DLD1 (cell line): ENCODE measurements around the gene NABP2.

ENCODE experiments used
- in situ Hi-C: cut with HindIII; loops from 2 replicates; pipeline ENCODE4 v1.10.0; 2017; ENCODE audit warnings: low sequenced_read_pairs

The NABP2 gene

GRCh38 chr12:56206452-56207166 lies 17.5 kb upstream of the NABP2 start:
- in situ Hi-C loops: no loop called here

GRCh38 chr12:56208006-56208405 lies 16.1 kb upstream of the NABP2 start:
- in situ Hi-C loops: no loop called here

GRCh38 chr12:56212361-56212760 lies 11.8 kb upstream of the NABP2 start:
- in situ Hi-C loops: no loop called here

DNA sequence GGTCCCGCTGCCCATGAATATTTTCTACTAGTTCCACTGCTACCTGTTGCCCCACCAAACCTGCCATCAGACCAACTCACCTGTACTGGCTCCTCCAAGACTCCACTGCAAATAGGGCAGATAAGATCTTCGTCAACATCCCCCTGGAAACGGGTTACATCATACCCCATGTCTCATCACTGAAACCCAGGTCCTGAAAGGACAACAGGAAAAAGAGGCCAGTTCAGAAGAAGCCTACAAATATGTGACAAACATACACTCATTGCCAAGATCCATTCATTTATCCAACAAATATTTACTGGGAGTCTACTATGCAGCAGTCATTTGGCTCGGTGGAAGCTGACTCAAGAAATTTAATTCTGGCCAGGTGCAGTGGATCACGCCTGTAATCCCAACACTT lies 10.3 kb upstream of the NABP2 start:
- in situ Hi-C loops: no loop called here

- in situ Hi-C loops: no loop called here
Measured at GRCh38 chr12:56216461-56216860, 7.7 kb upstream of the NABP2 start.

GRCh38 chr12:56219840-56220239 lies 4.3 kb upstream of the NABP2 start:
- in situ Hi-C loops: no loop called here

DNA sequence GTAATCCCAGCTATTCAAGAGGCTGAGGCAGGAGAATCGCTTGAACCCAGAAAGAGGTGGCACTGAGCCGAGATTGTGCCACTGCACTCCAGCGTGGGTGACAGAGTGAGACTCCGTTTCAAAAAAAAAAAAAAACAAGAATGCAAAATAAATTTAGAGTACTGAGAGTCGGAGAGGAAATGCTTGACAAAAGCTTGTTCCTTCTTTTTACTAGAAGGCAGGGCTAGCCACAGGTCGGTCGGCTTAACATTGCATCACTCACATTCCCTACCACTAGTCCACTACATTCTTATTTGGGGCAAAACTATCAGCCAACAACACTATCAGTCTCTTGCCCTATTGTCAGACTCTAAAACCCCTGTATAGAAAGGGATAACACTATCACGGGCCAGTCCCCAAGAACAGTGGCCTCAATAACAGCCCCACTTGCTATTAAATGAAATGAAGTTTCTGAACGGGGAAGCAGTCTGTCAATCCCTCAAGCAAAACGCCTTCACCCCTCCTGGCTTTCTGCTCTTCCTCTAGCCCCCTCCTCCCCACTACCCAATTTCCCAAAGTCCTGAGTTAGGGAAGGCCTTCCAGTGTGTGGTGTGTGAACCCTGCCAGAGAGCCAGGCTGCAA lies 3.4 kb upstream of the NABP2 start:
- in situ Hi-C loops: no loop called here

DNA sequence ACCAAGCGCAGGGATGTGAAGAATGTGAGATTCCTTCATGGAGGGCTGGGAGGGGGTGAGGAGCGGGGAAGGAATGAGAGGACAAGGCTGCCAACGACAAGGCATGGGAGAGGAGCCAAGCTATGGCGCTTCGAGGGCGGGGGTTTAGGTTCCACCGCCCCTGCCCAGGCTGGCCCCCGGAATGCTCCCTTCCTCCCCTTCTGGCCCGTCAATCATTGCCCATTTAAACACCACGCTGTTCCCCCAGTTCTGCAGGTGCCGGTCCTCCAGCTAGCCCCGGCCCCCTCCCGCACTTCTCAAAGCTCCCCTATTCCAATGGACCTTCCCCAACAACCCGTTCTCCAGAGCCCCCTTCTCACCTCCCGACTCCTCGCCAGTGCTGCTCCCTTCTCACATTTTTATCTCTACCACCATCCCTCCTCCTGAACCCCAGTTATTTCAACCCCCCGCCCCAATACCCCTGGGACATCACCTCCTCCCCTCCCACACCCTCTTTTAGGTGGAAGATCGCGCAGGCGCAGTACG lies 2.8 kb upstream of the NABP2 start:
- in situ Hi-C loops: no loop called here

DNA sequence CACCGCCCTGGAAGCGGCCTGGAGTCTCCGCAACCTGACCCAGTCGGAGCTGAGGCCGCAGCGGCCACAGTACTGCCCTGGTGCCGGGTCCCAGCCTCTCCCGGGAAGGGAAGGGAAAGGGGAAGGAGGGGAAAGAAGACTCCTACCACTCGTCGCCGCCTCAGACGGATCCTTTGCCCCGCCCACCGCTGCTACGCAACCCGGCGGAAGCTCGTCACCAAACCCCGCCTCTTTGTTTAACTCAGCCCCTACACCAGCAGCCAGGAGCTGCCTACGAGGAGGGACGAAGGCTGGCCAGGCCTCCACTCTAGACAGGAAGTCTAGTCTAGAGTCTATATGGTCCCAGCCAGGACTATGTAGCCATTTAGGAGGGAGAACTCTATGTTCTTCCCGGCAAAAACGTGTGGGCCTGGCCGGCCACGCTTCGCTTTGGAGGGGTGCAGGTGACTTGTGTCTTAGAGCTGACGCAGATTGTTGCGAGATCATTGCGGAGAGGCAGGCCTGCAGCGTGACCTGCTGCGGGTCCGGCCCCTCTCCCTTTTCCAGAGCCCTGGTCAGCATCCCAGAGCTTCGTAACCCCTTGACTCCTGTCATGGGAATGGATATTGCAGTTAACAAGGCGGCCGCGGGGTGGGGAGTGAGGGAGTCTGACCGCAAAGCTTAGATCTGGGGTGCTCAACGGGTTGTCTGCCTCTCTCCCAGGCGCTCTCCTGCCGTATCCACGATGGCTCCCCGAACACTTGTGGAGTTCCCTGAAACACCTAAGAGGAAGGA lies 2.2 kb upstream of the NABP2 start, which contains the start of gene RNF41:
Gene RNF41, minus strand, starts transcription at position 166 of the 774 bp plus-strand sequence. CDS start 7,875 bp downstream, outside the sequence.
- in situ Hi-C loops: no loop called here

GRCh38 chr12:56222531-56222895 lies 1.6 kb upstream of the NABP2 start:
- in situ Hi-C loops: no loop called here

- in situ Hi-C loops: no loop called here
Measured at GRCh38 chr12:56223571-56224101, 506 bp upstream of the NABP2 start.

- in situ Hi-C loops: no loop called here
Measured at GRCh38 chr12:56224954-56225353, 812 bp downstream of the NABP2 start.

GRCh38 chr12:56229082-56229481 lies 4.9 kb downstream of the NABP2 start:
- in situ Hi-C loops: no loop called here

DNA sequence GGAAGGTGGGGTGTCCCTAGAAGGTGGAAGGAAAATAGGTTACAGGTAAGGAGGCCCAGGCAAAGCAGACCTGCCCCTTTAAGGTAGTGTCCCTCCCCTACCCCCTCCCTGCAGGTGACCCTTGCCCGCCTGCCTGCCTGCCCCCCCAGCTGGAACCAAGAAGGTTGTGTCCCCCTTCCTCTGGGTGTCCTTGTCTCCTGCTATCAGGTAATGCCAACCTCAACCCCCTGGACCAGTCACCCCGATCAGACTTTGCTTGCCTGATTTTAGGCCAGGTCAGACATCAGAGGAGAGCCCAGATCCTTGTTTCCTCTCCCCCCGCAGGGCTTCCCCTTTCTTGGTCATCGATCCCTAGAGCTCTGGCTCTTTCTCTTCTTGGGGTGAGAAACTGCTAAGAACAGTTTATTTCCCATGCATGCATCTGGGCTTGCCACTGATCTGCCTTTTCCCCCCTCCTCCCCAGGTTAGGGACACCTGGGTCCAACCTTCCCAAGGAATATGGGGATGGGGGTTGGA lies 5.8 kb downstream of the NABP2 start, which contains the start of gene SLC39A5:
Gene SLC39A5, plus strand, starts transcription at position 136 of the 516 bp plus-strand sequence. CDS start 1,224 bp downstream, outside the sequence.
- in situ Hi-C loops: no loop called here

DNA sequence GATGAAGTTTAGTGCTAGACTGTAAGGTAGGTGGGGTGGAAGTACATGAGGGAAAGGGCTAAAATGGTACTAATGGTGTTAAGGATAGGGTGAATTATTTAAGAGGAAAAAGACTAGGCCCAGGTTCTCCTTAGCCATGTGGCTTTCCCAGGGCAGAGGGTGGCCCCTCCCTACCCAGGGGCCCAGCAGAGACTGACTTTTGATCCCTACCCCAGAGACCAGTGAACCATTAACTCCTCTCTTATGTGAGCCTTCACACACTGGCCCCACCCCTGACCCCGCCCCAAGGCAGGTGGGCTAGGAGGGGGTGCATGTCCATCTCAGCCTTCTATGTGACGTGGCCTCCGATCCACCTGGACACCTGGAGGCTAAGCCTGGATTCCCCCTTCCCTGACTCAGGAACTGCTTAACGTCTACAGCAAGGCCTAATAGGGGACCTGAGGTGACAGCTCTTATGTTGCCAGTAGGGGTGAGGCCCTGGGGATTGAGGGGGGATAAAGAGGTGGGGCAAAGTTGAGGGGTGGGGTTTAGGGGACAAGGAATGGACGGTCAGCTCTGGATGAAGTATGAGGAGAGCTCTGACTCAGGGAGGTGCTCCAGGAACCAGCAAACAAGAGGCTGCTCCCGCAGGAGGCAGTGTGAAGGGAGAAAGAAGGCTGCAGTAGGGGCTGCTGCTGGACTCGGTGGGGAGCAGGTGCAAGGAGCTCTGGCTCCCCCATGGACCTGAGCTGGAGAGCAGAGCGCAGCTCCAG lies 6.5 kb downstream of the NABP2 start:
- in situ Hi-C loops: no loop called here

GRCh38 chr12:56231184-56231582 lies 7.0 kb downstream of the NABP2 start:
- in situ Hi-C loops: no loop called here

DNA sequence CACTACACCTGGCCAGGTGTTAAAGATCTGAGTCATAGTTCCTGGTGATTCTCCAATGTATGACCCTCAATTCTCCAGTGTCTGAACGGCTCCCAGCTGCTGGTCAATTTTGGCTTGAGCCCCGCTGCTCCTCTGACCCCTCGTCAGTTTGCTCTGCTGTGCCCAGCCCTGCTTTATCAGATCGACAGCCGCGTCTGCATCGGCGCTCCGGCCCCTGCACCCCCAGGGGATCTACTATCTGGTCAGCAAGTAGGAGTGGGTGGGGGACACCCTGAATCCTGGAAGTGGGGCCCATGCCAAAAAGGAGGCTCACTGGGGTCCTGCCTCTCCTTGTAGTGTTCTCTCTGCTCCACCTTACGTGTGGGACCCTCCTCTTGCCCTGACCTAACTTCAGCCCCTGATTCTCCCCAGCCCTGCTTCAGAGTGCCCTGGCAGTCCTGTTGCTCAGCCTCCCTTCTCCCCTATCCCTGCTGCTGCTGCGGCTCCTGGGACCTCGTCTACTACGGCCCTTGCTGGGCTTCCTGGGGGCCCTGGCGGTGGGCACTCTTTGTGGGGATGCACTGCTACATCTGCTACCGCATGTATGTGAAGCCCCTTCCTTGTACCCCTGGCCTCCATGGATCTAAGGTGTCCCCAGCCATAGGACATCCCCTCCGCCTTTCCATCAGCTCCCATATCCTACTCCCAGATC lies 10.7 kb downstream of the NABP2 start:
- in situ Hi-C loops: no loop called here

DNA sequence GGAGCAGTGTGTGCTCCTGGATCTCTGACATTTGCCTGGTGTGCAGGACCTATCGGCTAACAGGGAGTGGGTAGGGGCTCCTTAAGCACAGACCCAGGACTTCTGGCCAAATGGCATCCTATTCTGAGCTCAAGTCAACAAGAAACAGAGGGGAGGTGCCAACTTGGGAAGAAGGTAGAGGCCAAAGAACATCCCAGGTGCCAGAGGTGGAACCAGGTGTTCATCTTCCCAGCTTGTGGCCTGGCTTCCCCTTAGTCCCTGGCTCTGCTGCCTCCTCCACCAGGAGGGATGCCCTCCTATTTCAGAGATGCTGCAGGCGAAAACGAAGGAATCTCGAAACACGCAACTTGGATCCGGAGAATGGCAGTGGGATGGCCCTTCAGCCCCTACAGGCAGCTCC lies 11.9 kb downstream of the NABP2 start:
- in situ Hi-C loops: no loop called here

- in situ Hi-C loops: no loop called here
Measured at GRCh38 chr12:56236985-56237384, 12.8 kb downstream of the NABP2 start.

DNA sequence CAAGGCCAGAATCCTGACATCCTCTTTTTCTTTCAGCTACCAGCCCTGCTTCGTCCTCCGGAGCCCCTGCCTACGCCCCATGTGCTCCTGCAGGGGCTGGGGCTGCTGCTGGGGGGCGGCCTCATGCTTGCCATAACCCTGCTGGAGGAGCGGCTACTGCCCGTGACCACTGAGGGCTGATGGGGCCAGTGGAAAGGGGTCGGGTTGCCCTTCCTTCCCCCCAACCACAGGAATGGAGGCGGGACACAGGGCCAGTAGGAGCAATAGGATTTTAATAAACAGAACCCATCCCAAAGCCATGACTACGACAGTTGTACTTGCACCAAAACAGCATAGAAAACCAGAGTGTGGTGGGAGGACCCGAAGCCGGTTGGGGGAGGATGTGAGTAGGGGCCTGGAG lies 13.4 kb downstream of the NABP2 start:
- in situ Hi-C loops: no loop called here
